GM12891 (cell line): ENCODE data around the gene PHF13.

Experiments
- DNase-seq: peaks from one replicate; pipeline ENCODE4 v3.0.0; 2011; ENCODE audit warnings: low spot score; ENCODE audit not compliant: insufficient read length
- FAIRE-seq: peaks from 2 replicates; lab custom pipeline; 2011; peaks lifted over from hg19 to GRCh38; lab: Jason Lieb, UNC
- PAX5 ChIP-seq: IDR thresholded peaks from 2 replicates; pipeline ENCODE4 v1.6.1; 2011; ENCODE audit warnings: low read length, moderate library complexity, mild to moderate bottlenecking; ENCODE audit not compliant: insufficient read depth, severe bottlenecking
- POLR2A ChIP-seq: IDR thresholded peaks from 2 replicates; pipeline ENCODE4 v1.6.1; 2011; ENCODE audit warnings: low read depth, low read length, control low read depth
- POLR2AphosphoS5 ChIP-seq: IDR thresholded peaks from 2 replicates; pipeline ENCODE4 v1.6.1; 2011; ENCODE audit warnings: low read depth, low read length, control low read depth
- POU2F2 ChIP-seq: IDR thresholded peaks from 2 replicates; pipeline ENCODE4 v1.6.1; 2011; ENCODE audit warnings: low read depth, mild to moderate bottlenecking, control low read depth, low read length, moderate library complexity
- SPI1 ChIP-seq: IDR thresholded peaks from 2 replicates; pipeline ENCODE4 v1.6.1; 2011; ENCODE audit warnings: low read depth, low read length, control low read depth
- TAF1 ChIP-seq: IDR thresholded peaks from 2 replicates; pipeline ENCODE4 v1.6.1; 2011; ENCODE audit warnings: low read depth, low read length, control low read depth

Gene PHF13

GRCh38 chr1:6601923-6602668 lies 11.4 kb upstream of the PHF13 start:
- TF ChIP-seq PAX5, result no peak
- peak; percentile 5; the same call in 1 of the 2 replicates for TF ChIP-seq SPI1
- TF ChIP-seq POU2F2, result no peak
- TF ChIP-seq TAF1, result peak; percentile 52; the same call in 1 of the 2 replicates
- TF ChIP-seq POLR2AphosphoS5, result 0 out of 2 replicates have a peak, but pooled peaks have one; percentile 15
- FAIRE-seq (peak; percentile 87), DNase-seq (no peak)

GRCh38 chr1:6602669-6603237 lies 10.8 kb upstream of the PHF13 start, which contains the start of gene KLHL21:
KLHL21 (minus strand) TSS chr1:6602869; CDS start chr1:6602817, 52 bp downstream.
- DNase-seq, result peak; percentile 82
- FAIRE-seq, result no peak
- TF ChIP-seq POLR2A, result peak; percentile 73
- TF ChIP-seq PAX5, result no peak
- peak; percentile 55 for TF ChIP-seq POLR2AphosphoS5
- TF ChIP-seq TAF1, result peak; percentile 15; the same call in 1 of the 2 replicates
- no peak for TF ChIP-seq POU2F2
- TF ChIP-seq SPI1, result no peak

GRCh38 chr1:6603238-6603914 lies 10.2 kb upstream of the PHF13 start:
- TF ChIP-seq POU2F2 (no peak), TAF1 (peak; percentile 38; the same call in 1 of the 2 replicates), PAX5 (no peak), SPI1 (no peak), POLR2AphosphoS5 (0 out of 2 replicates have a peak, but pooled peaks have one; percentile 34), POLR2A (no peak; the same call in 1 of the 2 replicates)
- no peak for DNase-seq
- FAIRE-seq, result peak; percentile 64

- no peak for TF ChIP-seq POLR2AphosphoS5
- no peak for TF ChIP-seq SPI1
- TF ChIP-seq POU2F2, result no peak
- TF ChIP-seq PAX5, result no peak
- TF ChIP-seq TAF1, result no peak
- no peak for TF ChIP-seq POLR2A
- DNase-seq (no peak), FAIRE-seq (no peak)
Measured at GRCh38 chr1:6603915-6604558, 9.5 kb upstream of the PHF13 start.

- peak; percentile 72 for DNase-seq
- TF ChIP-seq SPI1 (no peak), TAF1 (no peak), POU2F2 (no peak), POLR2AphosphoS5 (no peak), PAX5 (no peak), POLR2A (no peak)
- FAIRE-seq, result peak; percentile 56
Measured at GRCh38 chr1:6612641-6613360, 730 bp upstream of the PHF13 start.

- peak; percentile 16 for FAIRE-seq
- TF ChIP-seq POLR2AphosphoS5 (no peak), POU2F2 (no peak), SPI1 (no peak), TAF1 (no peak), PAX5 (no peak), POLR2A (no peak)
- DNase-seq, result peak; percentile 86
Measured at GRCh38 chr1:6614019-6614928, 743 bp downstream of the PHF13 start.

GRCh38 chr1:6614929-6615785 lies 1.6 kb downstream of the PHF13 start:
- no peak for FAIRE-seq
- DNase-seq, result no peak

More at GRCh38 chr1:6614929-6615785, 1.6 kb downstream of the PHF13 start:
- TF ChIP-seq SPI1 (no peak), TAF1 (no peak), POLR2A (no peak), POLR2AphosphoS5 (no peak), POU2F2 (no peak), PAX5 (no peak)
